OCI-LY3 (cell line): ENCODE measurements around the gene DHX35.

Experiments used
- H2AFZ ChIP-seq: fragments of 200-600, 300-600 bp; shearing (Covaris generic); 2 replicates; pipeline ENCODE4 v1.6.0; 2014; ENCODE audit warnings: antibody characterized with exemption, low read depth, low read length
- H3K27ac ChIP-seq: fragments of 200-600, 300-600 bp; sonication (generic); 2 replicates; pipeline ENCODE4 v1.5.1; 2014; ENCODE audit warnings: mild to moderate bottlenecking, low read length, moderate library complexity, mixed read lengths
- H3K27me3 ChIP-seq: fragments of 200-600, 300-600 bp; sonication (generic); 2 replicates; pipeline ENCODE4 v1.6.1; 2014; ENCODE audit warnings: low read depth, low read length, mixed read lengths
- H3K36me3 ChIP-seq: fragments of 200-600, 300-600 bp; sonication (generic); replicated peaks from 2 replicates; pipeline ENCODE3; 2014; ENCODE audit warnings: low read depth, low read length, mixed read lengths
- H3K4me1 ChIP-seq: fragments of 300-600, 200-600 bp; sonication (generic); 2 replicates; pipeline ENCODE4 v1.6.1; 2014; ENCODE audit warnings: low read length, mixed read lengths
- H3K4me2 ChIP-seq: fragments of 200-600, 300-600 bp; sonication (generic); 2 replicates; pipeline ENCODE4 v1.6.1; 2014; ENCODE audit warnings: low read length, mixed read lengths
- H3K4me3 ChIP-seq: fragments of 300-600, 200-600 bp; sonication (generic); 2 replicates; pipeline ENCODE4 v1.5.1; 2014; ENCODE audit warnings: antibody characterized with exemption, mild to moderate bottlenecking, low read length, moderate library complexity
- H3K79me2 ChIP-seq: fragments of 300-600, 200-600 bp; shearing (Covaris generic); 2 replicates; pipeline ENCODE4 v1.6.1; 2014; ENCODE audit warnings: mild to moderate bottlenecking, low read length, mixed read lengths
- H3K9ac ChIP-seq: fragments of 300-600, 200-600 bp; shearing (Covaris generic); 2 replicates; pipeline ENCODE4 v1.6.0; 2014; ENCODE audit warnings: mild to moderate bottlenecking, low read length, moderate library complexity
- H3K9me3 ChIP-seq: fragments of 200-600, 300-600 bp; shearing (Covaris generic); 2 replicates; pipeline ENCODE4 v1.6.1; 2014; ENCODE audit warnings: low read length, mixed read lengths; ENCODE audit not compliant: insufficient read depth
- H4K20me1 ChIP-seq: fragments of 200-600, 300-600 bp; sonication (generic); 2 replicates; pipeline ENCODE4 v1.6.1; 2016; ENCODE audit warnings: low read length, mixed read lengths; ENCODE audit not compliant: insufficient read depth
- CTCF ChIP-seq: fragments of 200-600, 300-600 bp; sonication (generic); IDR thresholded peaks from 2 replicates; pipeline ENCODE4 v1.5.1; 2014; ENCODE audit warnings: antibody characterized with exemption, low read length, low read depth
- EZH2phosphoT487 ChIP-seq: fragments of 200-600 bp; shearing (Covaris generic); IDR thresholded peaks from 2 replicates; pipeline ENCODE4 v1.6.1; 2018; ENCODE audit warnings: antibody characterized with exemption, mixed run types, low read depth

DHX35 gene

GRCh38 chr20:38926142-38926933 lies 35.8 kb upstream of the DHX35 start, which contains the start of gene FAM83D:
Gene FAM83D (plus strand): TSS chr20:38926417. CDS start chr20:38926443, 26 bp downstream.
- no peaks in the 10 kb centered on the region for H3K9me3 ChIP-seq
- H2AFZ ChIP-seq: 0 out of 2 replicates have a peak within 1 kb of the TSS, but pooled peaks have one; percentile 0
- peaks cover 50% of the 10 kb centered on the region for H3K36me3 ChIP-seq
- H3K4me1 ChIP-seq: peaks cover 34% of the 10 kb centered on the region
- peaks cover 52% of the 10 kb centered on the region for H3K79me2 ChIP-seq
- peak within 1 kb of the TSS; percentile 91 for H3K9ac ChIP-seq
- H3K4me2 ChIP-seq: peak within 1 kb of the TSS; percentile 93
- peak within 1 kb of the TSS; percentile 94 for H3K4me3 ChIP-seq
- no peaks in the 10 kb centered on the region for H3K27me3 ChIP-seq
- peaks cover 34% of the 10 kb centered on the region for H4K20me1 ChIP-seq
- TF ChIP-seq EZH2phosphoT487: no peak
- no peak for TF ChIP-seq CTCF
- H3K27ac ChIP-seq: peak within 1 kb of the TSS; percentile 58

- H3K9ac ChIP-seq: peak overlapping the region; percentile 91
- TF ChIP-seq CTCF: no peak
- no peak for TF ChIP-seq EZH2phosphoT487
- H3K4me2 ChIP-seq: peak overlapping the region; percentile 93
- H3K27ac ChIP-seq: peak overlapping the region; percentile 58
- 0 out of 2 replicates have a peak overlapping the region, but pooled peaks have one; percentile 0 for H2AFZ ChIP-seq
- H3K9me3 ChIP-seq: no peaks in the 10 kb centered on the region
- peaks cover 59% of the 10 kb centered on the region for H3K79me2 ChIP-seq
- H3K36me3 ChIP-seq: peaks cover 43% of the 10 kb centered on the region
- no peaks in the 10 kb centered on the region for H3K27me3 ChIP-seq
- peaks cover 40% of the 10 kb centered on the region for H4K20me1 ChIP-seq
- peak overlapping the region; percentile 94 for H3K4me3 ChIP-seq
- H3K4me1 ChIP-seq: peaks cover 42% of the 10 kb centered on the region
These were observed 35.1 kb upstream of the DHX35 start for GRCh38 chr20:38926934-38927616.

- Histone ChIP-seq H3K79me2 (peaks cover 69% of the 10 kb centered on the region), H3K4me2 (peak overlapping the region; percentile 93), H3K9me3 (no peaks in the 10 kb centered on the region), H3K4me3 (peak overlapping the region; percentile 94), H3K36me3 (peaks cover 41% of the 10 kb centered on the region), H2AFZ (no peak overlapping the region), H4K20me1 (peaks cover 49% of the 10 kb centered on the region), H3K9ac (peak overlapping the region; percentile 91), H3K4me1 (peaks cover 51% of the 10 kb centered on the region), H3K27me3 (no peaks in the 10 kb centered on the region), H3K27ac (0 out of 2 replicates have a peak overlapping the region, but pooled peaks have one; percentile 8)
- TF ChIP-seq CTCF (no peak), EZH2phosphoT487 (no peak)
These were observed 34.1 kb upstream of the DHX35 start for GRCh38 chr20:38927902-38928578.

GRCh38 chr20:38930242-38930569 lies 31.9 kb upstream of the DHX35 start:
- TF ChIP-seq CTCF (no peak), EZH2phosphoT487 (no peak)
- Histone ChIP-seq H3K9me3 (no peaks in the 10 kb centered on the region), H2AFZ (no peak overlapping the region), H3K79me2 (peaks cover 90% of the 10 kb centered on the region), H3K36me3 (peaks cover 44% of the 10 kb centered on the region), H4K20me1 (peaks cover 67% of the 10 kb centered on the region), H3K27ac (no peak overlapping the region), H3K27me3 (no peaks in the 10 kb centered on the region), H3K4me2 (peak overlapping the region; percentile 29), H3K9ac (no peak overlapping the region), H3K4me1 (peaks cover 57% of the 10 kb centered on the region), H3K4me3 (no peak overlapping the region)
